ENCODE results near the gene DNAJB12.

GRCh38 chr10:72323771-72324191 is 30.9 kb downstream of the DNAJB12 start:
- peak in 1 of 3 donors; percentile 45 for TF ChIP-seq POLR2AphosphoS5 (IDR thresholded peaks at IDR 0.05)
- no peak for TF ChIP-seq CTCF (IDR thresholded peaks at IDR 0.05 in 8 of 11, conservative IDR thresholded peaks at IDR 0.05 in 3 of 11)
